Breast epithelium (tissue), 4 donors: ENCODE results near the gene KRTAP5-7. TPM values are rescaled to one million over a fixed set of nuclear protein-coding genes. Genes with fewer than 3 reads are reported as not detected.

Source experiments
- DNase-seq, 2 donors: peaks; one replicate each; pipeline ENCODE4 v3.0.0-alpha.2; 2019; ENCODE audit warnings: low spot score in 2 of 2
- H3K27ac ChIP-seq, 2 donors: fragments of 200-600 bp; sonication (generic) in 1 of 2; one replicate each; pipeline ENCODE4 v1.5.1; 2016 to 2019; ENCODE audit warnings: mild to moderate bottlenecking in 1 of 2
- H3K27me3 ChIP-seq, 2 donors: fragments of 200-600 bp; sonication (generic) in 1 of 2; one replicate each; pipeline versions ENCODE4 v1.5.1 to v1.6.0; 2017 to 2019; ENCODE audit warnings: control low read depth in 1 of 2, mild to moderate bottlenecking in 1 of 2
- H3K36me3 ChIP-seq: fragments of 200-600 bp; one replicate; pipeline ENCODE4 v1.5.1; 2019
- H3K4me1 ChIP-seq, 2 donors: fragments of 200-600 bp; sonication (generic); one replicate each; pipeline ENCODE4 v1.5.1; 2016 to 2019; ENCODE audit warnings: control low read depth in 1 of 2
- H3K4me3 ChIP-seq, 3 donors: fragments of 200-600 bp; sonication (generic); 1 replicate in 2 of 3; 2 replicates in 1 of 3; pipeline ENCODE4 v1.5.1; 2016 to 2019; ENCODE audit warnings: mild to moderate bottlenecking in 3 of 3, moderate library complexity in 2 of 3
- H3K9me3 ChIP-seq, 2 donors: fragments of 200-600 bp; sonication (generic) in 1 of 2; one replicate each; pipeline ENCODE4 v1.5.1; 2016 to 2019; ENCODE audit warnings: control low read depth in 1 of 2
- POLR2A ChIP-seq: fragments of 450-650 bp; IDR thresholded peaks from one replicate; pipeline ENCODE4 v1.6.1; 2016; ENCODE audit warnings: antibody characterized with exemption, mild to moderate bottlenecking, moderate library complexity
- POLR2AphosphoS5 ChIP-seq, 3 donors: sonication (generic); formaldehyde crosslinking; IDR thresholded peaks; one replicate each; pipeline ENCODE4 v1.6.1; 2017; ENCODE audit warnings: antibody characterized with exemption in 3 of 3
- intact Hi-C: fragments of 100-400 bp; cut with DNase I; formaldehyde crosslinking; loops from one replicate; pipeline ENCODE4 v1.15.1; 2023; ENCODE audit warnings: low total_unique reads
- total RNA-seq, 3 donors: library from RNA; depleted of rRNA; stranded (reverse); fragments of >200 nt; gene quantifications; one replicate each; pipeline ENCODE4 v1.1.0, GENCODE V29; 2016
- TF ChIP-seq, protein P1 (sequence below), 3 donors: fragments of 450-650 bp; IDR thresholded peaks; one replicate each; pipeline ENCODE4 v1.5.1; 2016 to 2017; ENCODE audit warnings: antibody characterized with exemption in 3 of 3, mild to moderate bottlenecking in 3 of 3, moderate library complexity in 3 of 3

KRTAP5-7 gene
- total RNA-seq, 3 donors from 2014 or later = 0.16 TPM; not detected in 2

DNA sequence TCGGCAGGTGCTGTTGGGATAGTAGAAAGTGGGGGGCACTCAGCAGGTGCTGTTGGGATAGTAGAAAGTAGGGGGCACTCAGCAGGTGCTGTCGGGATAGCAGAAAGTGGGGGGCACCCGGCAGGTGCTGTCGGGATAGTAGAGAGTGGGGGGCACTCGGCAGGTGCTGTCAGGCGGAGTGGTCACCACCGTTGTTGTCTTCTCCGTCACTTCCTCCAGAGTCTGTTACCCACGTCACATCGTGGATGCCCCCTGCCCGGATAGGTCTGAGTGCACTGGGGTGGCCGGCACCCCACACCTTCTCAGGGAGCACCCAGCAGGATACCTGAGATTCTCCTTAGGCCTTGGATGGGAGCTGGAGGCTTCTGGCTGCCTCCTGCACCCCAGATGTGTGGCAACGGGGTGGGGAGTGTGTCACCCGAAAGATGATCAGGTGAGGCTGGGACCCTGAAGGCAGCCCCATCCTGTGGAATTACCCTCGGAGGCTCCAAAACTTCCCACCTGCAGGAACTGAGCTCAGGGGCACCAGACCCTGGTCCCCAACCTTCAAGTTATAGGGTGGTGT, 24.1 kb upstream of the KRTAP5-7 start:
- Histone ChIP-seq H3K9me3 (peaks cover 5 to 10% of the 10 kb centered on the region in 2 donors), H3K27me3 (no peaks in the 10 kb centered on the region), H3K36me3 (no peaks in the 10 kb centered on the region), H3K27ac (no peak overlapping the region), H3K4me3 (no peak overlapping the region), H3K4me1 (no peaks in the 10 kb centered on the region)
- intact Hi-C loops = no loop called here
- no peak for TF ChIP-seq POLR2A
- no peak for TF ChIP-seq POLR2AphosphoS5 (IDR thresholded peaks at IDR 0.05)
- TF ChIP-seq, protein P1, sequence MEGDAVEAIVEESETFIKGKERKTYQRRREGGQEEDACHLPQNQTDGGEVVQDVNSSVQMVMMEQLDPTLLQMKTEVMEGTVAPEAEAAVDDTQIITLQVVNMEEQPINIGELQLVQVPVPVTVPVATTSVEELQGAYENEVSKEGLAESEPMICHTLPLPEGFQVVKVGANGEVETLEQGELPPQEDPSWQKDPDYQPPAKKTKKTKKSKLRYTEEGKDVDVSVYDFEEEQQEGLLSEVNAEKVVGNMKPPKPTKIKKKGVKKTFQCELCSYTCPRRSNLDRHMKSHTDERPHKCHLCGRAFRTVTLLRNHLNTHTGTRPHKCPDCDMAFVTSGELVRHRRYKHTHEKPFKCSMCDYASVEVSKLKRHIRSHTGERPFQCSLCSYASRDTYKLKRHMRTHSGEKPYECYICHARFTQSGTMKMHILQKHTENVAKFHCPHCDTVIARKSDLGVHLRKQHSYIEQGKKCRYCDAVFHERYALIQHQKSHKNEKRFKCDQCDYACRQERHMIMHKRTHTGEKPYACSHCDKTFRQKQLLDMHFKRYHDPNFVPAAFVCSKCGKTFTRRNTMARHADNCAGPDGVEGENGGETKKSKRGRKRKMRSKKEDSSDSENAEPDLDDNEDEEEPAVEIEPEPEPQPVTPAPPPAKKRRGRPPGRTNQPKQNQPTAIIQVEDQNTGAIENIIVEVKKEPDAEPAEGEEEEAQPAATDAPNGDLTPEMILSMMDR (IDR thresholded peaks at IDR 0.05) = no peak
- DNase-seq = no peak

DNA sequence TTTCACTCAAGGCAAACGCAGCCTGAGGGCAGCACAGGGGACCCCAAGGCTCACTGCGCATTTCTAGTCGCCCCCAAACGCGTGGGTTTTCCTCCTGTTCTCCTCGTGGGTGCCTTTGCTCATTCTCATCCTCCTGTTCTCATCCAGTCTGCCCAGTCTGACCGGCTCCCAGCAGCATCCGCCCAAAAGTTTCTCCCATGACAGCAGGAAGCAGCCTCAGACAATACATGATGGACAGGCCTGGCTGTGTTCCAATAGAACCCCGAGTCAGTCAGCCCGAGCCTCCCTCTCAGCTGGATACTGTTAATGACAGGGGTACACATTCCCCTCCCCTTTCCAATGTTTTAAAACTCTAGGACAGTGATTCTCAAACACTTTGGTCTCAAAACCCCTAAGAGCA, 22.5 kb upstream of the KRTAP5-7 start:
- Histone ChIP-seq H3K9me3 (peaks cover 13 to 25% of the 10 kb centered on the region in 2 donors), H3K4me3 (no peak overlapping the region), H3K36me3 (no peaks in the 10 kb centered on the region), H3K27me3 (no peaks in the 10 kb centered on the region), H3K4me1 (no peaks in the 10 kb centered on the region), H3K27ac (no peak overlapping the region)
- no peak for DNase-seq
- intact Hi-C loops = no loop called here
- TF ChIP-seq POLR2AphosphoS5 (IDR thresholded peaks at IDR 0.05) (no peak), POLR2A (no peak)
- TF ChIP-seq, protein P1 (IDR thresholded peaks at IDR 0.05) = no peak

DNA sequence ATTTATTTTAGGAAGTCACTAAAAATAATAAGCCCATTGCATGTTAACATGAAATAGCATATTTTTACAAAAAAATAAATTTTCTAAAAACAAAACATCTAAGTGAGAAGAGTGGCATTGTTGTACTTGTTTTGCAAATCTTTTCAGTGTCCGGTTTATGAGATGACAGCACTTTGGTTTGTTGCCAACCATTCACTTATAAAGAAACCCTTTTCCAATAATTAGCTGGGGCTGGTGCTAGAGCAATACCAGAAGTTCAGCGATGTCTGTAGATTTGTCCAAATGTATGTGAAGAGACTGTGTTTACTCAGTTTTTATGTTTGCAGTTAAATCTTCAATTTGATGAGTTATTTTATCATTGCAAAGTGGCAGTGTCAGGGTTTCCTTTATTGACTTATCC, 22.1 kb upstream of the KRTAP5-7 start:
- no peak for DNase-seq
- H3K9me3 ChIP-seq = peaks cover 18 to 30% of the 10 kb centered on the region in 2 donors

DNA sequence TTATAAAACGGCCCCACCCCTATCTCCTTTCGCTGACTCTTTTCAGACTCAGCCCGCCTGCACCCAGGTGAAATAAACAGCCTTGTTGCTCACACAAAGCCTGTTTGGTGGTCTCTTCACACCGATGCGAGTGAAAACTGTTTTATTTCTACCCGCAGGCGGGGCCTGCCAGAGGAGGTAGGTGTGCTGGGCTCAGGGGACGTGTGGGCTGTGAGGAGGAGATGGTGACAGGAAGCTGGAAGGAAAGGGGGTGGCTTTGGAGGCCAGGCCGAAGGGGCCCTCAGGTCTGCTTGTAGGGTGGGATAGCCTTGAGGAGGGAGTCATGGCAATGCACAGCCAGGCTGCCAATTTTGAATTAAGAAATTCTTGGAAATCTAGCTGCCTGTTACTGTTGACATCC, 21.3 kb upstream of the KRTAP5-7 start:
- Histone ChIP-seq H3K4me3 (no peak overlapping the region), H3K36me3 (no peaks in the 10 kb centered on the region), H3K4me1 (no peaks in the 10 kb centered on the region), H3K27me3 (no peaks in the 10 kb centered on the region), H3K27ac (no peak overlapping the region), H3K9me3 (peaks cover 21 to 38% of the 10 kb centered on the region in 2 donors)
- intact Hi-C loops = no loop called here
- no peak for DNase-seq
- TF ChIP-seq POLR2AphosphoS5 (IDR thresholded peaks at IDR 0.05) (no peak), POLR2A (no peak)
- TF ChIP-seq, protein P1 (IDR thresholded peaks at IDR 0.05) = no peak

More for the DNA sequence above, 22.1 kb upstream of the KRTAP5-7 start:
- TF ChIP-seq, protein P1 (IDR thresholded peaks at IDR 0.05) = no peak
- TF ChIP-seq POLR2AphosphoS5 (IDR thresholded peaks at IDR 0.05) = no peak
- no peak for TF ChIP-seq POLR2A
- no peaks in the 10 kb centered on the region for H3K4me1 ChIP-seq
- H3K4me3 ChIP-seq = no peak overlapping the region
- intact Hi-C loops = no loop called here
- no peaks in the 10 kb centered on the region for H3K36me3 ChIP-seq
- H3K27me3 ChIP-seq = no peaks in the 10 kb centered on the region
- H3K27ac ChIP-seq = no peak overlapping the region

DNA sequence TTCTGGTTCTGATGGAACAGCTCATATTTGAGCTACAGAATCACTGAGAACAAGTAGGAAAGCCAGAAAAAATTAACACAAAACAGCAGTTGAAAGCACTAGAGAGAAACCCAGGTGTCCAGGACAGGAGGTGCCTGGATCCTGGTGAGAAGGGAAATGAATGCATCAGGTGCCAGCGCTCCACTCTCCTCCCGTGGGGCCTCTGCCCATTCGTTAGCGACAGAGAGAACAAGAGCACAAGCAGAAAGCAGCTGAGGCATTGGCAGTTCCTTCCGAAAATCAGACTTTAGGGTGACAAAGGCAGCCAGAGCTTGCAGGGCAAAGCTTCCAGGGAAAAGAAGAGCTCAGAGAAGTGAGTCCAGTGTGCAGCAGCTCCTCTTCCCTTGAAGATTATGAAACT, 20.0 kb upstream of the KRTAP5-7 start:
- intact Hi-C loops = no loop called here
- Histone ChIP-seq H3K9me3 (peaks cover 32 to 39% of the 10 kb centered on the region in 2 donors), H3K4me3 (no peak overlapping the region), H3K27ac (no peak overlapping the region), H3K27me3 (no peaks in the 10 kb centered on the region), H3K36me3 (no peaks in the 10 kb centered on the region), H3K4me1 (no peaks in the 10 kb centered on the region)
- DNase-seq = peak in 1 of 2 donors; percentile 30
- TF ChIP-seq POLR2A (no peak), POLR2AphosphoS5 (IDR thresholded peaks at IDR 0.05) (no peak)
- TF ChIP-seq, protein P1 (IDR thresholded peaks at IDR 0.05) = no peak
